ENCODE results near the gene MRPS18B.
A peak's percentile ranks its signal among the peaks of the same experiment; 100 is the strongest.

Gene MRPS18B

DNA sequence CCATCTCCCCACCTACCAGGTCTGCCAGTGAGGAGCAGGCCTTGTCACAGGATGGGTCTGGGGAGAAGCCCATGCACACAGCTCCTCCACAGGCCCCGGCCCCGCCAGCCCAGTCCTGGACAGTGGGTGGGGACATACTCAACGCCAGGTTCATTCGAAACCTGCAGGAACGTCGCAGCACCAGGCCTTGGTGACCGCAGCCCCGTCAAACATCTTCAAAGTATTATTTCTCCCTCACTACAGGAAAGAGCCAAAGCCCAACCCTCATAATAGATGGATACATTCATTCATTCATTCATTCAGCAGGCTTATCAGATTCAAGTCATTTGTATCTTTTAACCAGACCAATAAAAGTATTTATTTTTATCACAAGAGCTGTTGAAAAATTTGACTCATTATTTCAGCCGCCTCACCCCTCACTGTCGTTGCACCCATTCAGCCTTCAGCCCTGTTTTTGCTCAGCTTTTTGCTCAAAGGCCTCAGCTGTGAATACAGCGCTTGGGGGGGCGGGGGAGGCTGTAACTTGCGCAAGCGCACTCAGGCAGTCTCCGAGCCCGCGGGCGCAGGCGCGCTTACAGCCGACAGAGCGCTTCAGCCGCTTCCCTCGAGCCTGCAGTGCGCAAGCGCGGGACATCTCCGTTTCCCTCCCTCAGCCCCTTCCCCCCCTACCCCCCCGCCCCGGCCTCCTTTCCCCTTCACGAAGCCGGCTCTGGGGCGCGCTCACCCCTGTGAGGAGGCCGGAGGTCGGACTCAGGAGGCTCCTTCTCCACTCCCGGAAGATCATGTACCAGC, 29.0 kb downstream of the MRPS18B start, which contains the start of gene C6orf136:
Gene C6orf136, plus strand, starts transcription at position 684 of the 792 bp plus-strand sequence. Its CDS starts 99 bp downstream, at position 783.
- DNase-seq (ENCODE audit: low spot score): peak; percentile 99
- TF ChIP-seq, protein P1, sequence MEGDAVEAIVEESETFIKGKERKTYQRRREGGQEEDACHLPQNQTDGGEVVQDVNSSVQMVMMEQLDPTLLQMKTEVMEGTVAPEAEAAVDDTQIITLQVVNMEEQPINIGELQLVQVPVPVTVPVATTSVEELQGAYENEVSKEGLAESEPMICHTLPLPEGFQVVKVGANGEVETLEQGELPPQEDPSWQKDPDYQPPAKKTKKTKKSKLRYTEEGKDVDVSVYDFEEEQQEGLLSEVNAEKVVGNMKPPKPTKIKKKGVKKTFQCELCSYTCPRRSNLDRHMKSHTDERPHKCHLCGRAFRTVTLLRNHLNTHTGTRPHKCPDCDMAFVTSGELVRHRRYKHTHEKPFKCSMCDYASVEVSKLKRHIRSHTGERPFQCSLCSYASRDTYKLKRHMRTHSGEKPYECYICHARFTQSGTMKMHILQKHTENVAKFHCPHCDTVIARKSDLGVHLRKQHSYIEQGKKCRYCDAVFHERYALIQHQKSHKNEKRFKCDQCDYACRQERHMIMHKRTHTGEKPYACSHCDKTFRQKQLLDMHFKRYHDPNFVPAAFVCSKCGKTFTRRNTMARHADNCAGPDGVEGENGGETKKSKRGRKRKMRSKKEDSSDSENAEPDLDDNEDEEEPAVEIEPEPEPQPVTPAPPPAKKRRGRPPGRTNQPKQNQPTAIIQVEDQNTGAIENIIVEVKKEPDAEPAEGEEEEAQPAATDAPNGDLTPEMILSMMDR (IDR thresholded peaks at IDR 0.05; ENCODE audit: extremely low read depth, insufficient read depth, missing control alignments): no peak
- in situ Hi-C loops (cut with MboI; ENCODE audit: low pct_unique_long_range_greater_than_20kb, low sequenced_read_pairs, unreplicated experiment): no loop called here

DNA sequence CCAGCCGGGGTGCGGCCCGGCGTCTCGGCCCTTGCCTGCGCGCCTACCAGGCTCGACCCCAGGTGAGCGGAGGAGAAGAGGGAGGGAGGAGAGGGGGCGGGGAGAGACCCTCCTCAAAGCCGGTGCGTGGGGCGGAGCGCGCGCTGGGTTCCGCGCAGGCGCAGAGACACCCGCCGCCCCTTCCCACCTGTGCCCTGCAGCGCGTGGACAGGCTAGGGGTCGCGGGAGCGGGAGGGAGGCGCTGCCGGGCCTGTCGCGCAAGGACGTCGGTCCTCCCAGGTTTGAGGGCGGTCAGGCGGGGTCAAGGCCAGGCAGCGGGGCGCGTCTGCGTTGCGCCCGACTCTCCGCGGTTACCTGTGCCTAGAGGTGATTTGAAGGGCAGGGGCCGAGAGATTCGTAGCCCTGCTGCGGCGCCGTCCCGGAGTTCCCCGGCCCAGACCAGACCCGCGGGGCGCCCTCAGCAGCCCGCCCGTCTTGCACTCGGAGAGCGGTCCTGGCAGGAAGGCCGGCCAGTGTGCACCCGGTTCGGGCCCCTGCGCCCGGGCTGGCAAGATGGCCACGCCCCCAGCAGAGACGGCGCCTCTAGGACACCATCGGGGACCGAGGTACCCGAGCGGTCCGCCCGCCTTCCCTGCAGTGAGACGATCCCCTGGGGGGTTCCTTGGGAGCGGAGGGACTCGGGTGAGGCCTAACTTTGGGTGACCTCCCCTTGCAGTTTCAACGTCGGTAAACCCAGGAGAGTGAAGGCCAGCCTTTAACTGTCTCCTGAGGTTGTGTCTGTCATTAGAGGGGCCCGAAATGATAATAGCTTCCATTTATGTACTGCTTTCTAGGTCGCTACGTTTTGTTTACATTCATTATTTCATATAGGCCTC, 29.8 kb downstream of the MRPS18B start:
- TF ChIP-seq, protein P1 (IDR thresholded peaks at IDR 0.05; ENCODE audit: extremely low read depth, insufficient read depth, missing control alignments): no peak
- in situ Hi-C loops (cut with MboI; ENCODE audit: low pct_unique_long_range_greater_than_20kb, low sequenced_read_pairs, unreplicated experiment): no loop called here
- peak; percentile 87 for DNase-seq (ENCODE audit: low spot score)

DNA sequence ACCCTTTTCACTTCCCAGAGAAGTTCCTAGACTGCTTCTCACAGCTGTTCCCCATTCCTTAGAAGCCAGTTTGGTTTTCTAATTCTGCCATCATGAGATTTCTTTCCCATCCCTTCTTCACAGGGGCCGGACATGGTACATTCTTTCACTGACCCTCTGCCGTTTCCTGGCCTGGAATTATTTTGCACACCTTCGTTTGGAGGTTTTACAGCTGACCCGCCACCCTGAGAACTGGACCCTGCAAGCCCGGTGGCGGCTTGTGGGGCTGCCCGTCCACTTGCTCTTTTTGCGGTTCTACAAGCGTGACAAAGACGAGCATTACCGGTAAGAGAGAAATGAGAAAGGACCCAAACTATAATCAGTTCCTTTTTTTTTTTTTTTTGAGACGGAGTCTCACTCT, 33.5 kb downstream of the MRPS18B start:
- DNase-seq (ENCODE audit: low spot score): no peak
- in situ Hi-C loops (cut with MboI; ENCODE audit: low pct_unique_long_range_greater_than_20kb, low sequenced_read_pairs, unreplicated experiment): no loop called here
- TF ChIP-seq, protein P1 (IDR thresholded peaks at IDR 0.05; ENCODE audit: extremely low read depth, insufficient read depth, missing control alignments): no peak

DNA sequence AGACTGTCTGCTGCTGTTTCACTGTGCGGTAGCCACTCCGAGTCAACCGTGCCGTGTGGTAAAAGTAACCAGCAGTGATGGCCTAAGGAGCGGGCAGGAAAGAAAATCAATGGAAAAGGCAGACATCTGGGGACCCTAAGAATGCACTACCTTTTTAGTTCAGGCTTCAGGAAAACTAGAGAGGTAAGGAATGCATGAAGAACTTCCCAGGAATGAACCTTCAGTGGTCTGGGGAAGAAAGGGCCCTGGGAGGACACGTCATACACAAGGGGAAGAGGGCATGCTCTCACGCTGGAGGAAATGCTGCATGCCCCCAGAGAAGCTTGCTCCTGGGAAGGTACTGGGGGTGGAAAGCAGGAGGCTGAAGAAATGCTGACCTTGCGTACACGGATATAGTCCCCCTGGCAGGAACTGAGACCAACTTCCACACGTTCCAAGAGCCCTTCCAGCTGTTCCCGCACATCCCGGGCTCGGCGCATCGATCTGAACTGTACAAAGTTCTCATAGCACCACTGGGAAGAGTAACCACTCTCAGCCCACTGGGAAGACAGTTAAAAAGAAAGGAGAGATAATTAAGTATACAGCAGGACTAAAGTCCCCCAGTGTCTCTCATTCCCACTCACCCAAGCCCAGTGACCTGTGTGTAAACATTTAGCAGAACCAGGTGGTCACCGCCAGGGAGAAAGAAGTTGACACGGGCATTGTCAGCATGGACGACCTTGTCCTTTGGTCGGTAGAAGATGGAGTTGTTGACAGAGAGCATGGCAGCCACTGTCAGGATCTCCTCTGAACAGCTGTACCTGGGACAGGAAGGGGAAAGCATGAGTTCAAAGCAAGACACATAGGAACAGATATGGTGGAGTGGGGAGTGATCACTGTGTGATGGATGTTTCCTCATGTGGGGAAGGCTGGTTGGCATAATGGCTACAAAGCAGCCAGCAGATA, 37.4 kb downstream of the MRPS18B start:
- in situ Hi-C loops (cut with MboI; ENCODE audit: low pct_unique_long_range_greater_than_20kb, low sequenced_read_pairs, unreplicated experiment): no loop called here
- TF ChIP-seq, protein P1 (IDR thresholded peaks at IDR 0.05; ENCODE audit: extremely low read depth, insufficient read depth, missing control alignments): no peak
- DNase-seq (ENCODE audit: low spot score): no peak

DNA sequence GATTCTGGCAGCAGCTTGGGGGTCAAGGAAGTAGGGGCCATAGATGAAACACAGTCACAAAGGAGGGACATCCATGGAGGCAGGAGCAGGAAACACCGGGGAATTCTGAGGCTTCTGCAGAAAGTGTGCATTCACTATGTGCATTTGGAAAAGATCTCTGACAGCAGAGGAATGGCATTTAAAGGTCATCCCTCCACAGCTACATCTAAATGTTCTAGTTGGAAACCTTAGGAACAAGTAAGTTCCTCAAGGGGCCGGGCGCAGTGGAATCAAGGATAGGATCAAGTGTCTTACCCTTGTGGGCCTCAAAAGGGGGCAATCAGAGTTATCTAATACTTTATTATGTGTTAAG, 38.1 kb downstream of the MRPS18B start:
- no peak for DNase-seq (ENCODE audit: low spot score)
- TF ChIP-seq, protein P1 (IDR thresholded peaks at IDR 0.05; ENCODE audit: extremely low read depth, insufficient read depth, missing control alignments): no peak
- in situ Hi-C loops (cut with MboI; ENCODE audit: low pct_unique_long_range_greater_than_20kb, low sequenced_read_pairs, unreplicated experiment): no loop called here

DNA sequence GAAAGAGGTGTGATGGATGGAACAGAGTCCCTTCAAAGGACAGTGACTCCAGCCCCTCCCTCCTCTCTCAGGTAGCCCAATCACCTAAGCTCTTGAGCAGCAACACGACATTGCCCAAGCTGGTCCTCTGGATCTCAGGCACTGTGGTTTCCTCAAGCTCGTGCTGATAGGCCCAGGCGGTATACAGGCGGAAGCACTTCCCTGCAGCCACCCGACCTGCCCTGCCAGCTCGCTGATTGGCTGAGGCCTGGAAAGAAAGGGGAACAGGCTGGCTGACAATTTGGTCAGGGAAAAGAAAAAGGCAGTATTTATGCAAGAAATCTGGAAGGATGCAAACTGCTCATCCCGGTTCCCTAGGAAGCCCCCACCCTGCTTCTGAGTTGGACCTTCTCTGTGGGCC, 38.9 kb downstream of the MRPS18B start:
- no peak for DNase-seq (ENCODE audit: low spot score)
- TF ChIP-seq, protein P1 (IDR thresholded peaks at IDR 0.05; ENCODE audit: extremely low read depth, insufficient read depth, missing control alignments): no peak
- in situ Hi-C loops (cut with MboI; ENCODE audit: low pct_unique_long_range_greater_than_20kb, low sequenced_read_pairs, unreplicated experiment): no loop called here
